SHP77 (cell line): ENCODE measurements around the gene ATP6V0A1.
"Not testable (repeated sequence)": the region's sequence is repeated elsewhere in the genome, so short reads cannot be mapped to it uniquely, and the experiment has no call there.

ENCODE experiments used
- DNase-seq, 2 experiments: peaks; one replicate each; lab custom pipeline; 2025; lab: John Stamatoyannopoulos, UW

ATP6V0A1 gene

DNA sequence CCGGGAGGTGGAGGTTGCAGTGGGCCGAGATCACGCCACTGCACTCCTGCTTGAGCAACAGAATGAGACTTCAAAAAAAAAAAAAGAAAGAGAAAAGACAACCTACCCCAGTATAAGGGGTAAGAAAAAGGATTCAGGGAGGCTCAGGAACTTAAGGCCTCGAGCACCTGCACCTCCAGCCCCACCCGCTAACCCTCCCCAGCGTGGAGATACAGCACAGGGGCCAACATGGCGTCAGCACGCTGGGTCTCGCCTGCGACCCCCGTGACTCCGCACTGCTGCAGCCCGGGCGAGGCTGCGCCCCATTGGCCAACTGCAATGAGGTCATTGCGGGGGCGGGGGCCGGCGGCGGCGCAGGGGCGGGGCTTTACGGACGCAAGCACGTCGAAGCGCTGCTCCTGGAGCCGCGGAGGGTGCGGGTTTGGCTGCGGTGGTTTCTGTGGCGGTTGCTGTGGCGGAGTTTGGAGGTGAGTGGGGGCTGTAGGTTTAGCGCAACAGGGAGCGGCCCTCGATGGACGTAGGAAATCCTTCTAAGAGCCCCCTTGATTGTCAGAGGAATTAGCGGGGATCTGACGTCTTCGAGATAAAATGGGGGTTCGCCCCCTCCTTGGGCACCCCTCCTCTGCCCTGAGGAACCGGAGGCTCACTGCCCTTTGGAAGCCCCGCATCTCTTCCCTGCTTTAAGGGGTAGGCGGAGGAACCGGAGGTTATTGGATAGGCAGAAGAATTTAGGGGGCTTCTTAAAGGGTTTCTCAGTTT is at the start of gene ATP6V0A1:
Gene ATP6V0A1 (plus strand): TSS at position 382 of the 759 bp plus-strand sequence. CDS start 2,017 bp downstream, outside the sequence.
- DNase-seq, result peak; percentile 81 to 89

DNA sequence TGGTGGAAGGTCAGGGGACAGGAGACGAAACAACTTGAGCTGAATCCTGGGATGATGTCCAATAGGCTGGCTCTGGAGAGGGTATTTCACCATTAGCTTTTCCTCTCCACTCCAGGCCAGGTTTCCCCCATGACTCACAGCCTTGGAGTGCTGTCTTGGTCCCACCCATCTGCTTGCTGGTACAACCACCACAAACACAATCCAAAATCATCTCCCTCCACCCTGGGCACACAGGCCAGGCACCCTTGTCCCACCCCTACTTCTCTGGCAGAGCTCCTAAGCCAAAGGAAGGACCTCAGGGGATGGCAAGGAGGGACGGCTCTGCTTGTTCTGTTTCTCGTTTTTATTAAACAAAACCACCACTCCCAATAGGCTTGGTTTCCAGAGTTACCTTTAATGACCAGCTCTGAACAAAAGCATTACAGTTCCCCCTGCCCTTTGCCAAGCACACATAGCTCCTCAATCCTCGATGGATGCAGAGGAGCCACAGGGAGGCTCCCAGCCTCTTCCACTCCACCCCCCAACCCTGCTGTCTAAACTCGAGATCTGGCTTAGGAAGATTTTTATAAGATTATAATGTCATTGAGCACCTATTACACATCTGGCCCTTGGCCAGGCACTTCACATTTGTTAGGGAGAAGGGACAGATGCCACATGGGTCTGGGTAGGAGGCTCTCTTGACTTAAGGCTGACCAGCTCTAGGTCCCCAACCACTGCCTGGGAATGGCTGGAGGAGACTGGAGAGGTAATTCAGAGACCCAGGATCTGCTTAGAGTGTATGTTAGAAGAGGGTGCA is 49.0 kb upstream of the ATP6V0A1 start:
- DNase-seq, result no peak

DNA sequence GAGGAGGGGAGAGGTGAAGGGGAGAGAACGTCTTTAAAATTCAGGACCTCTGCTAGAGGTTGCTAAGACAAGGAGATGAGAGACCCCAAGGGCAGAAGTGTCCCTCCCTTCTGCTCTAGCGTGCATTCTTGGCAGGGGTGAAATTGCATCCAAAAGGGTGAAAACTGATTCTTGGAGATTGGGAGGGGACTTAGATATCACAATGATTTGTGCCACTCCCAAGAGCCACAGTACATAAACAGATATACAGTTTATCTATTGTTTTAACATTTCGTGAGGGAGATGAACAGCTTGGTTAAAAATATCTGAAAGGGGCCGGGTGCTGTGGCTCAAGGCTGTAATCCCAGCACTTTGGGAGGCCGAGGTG is 48.4 kb upstream of the ATP6V0A1 start:
- DNase-seq, result no peak

DNA sequence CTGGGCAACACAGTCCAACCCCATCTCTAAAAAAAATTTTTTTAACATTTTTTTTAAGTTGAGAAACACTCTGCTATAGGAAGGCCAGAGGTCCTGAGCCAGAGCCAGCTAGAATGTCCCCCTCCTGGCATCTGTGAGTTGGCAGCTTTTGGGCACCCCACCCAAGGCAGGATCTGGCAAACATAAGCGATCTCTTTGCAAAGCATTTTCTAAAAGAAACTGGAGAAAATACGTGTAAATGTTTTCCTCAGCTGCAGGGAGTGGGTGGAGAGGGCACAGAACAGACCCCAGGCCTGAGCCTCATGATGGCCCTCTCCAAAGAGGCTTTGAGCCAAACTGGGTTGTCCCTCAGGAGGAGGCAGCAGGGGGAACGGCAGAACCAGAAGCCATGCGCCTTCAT is 47.3 kb upstream of the ATP6V0A1 start:
- no peak for DNase-seq

DNA sequence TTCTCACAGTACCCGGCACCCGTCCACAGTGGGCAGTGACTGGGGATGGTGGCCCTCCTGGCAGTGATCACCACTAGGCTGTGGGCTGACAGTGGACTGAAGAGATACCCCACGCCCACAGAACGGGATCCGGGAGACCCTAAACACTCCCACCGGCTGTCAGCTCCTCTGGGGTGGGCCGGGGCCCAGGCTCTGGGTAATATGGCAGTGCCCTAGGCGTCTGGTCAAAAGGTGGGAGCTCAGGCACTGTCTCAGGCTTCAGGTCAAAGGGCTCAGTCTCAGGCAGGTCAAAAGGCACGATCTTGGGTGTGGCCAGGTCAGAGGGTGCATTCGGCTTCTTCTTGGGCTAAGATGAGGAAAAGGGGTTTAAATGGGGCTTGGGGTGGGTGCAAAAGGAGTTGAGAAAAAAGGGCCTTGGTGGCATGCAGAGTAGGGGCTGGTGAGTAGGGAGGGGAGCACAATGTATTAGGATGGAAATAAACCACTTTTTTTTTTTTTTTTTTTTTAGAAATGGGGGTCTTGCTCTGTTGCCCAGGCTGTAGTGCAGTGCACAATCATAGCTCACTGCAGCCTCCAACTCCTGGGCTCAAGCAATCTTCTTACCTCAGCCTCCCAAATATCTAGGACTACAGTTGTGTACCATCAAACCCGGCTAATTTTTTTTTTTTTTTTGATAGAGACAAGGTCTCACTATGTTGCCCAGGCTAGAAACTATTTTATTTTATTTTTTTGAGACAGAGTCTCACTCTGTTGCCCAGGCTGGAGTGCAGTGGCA is 46.6 kb upstream of the ATP6V0A1 start:
- no peak for DNase-seq

DNA sequence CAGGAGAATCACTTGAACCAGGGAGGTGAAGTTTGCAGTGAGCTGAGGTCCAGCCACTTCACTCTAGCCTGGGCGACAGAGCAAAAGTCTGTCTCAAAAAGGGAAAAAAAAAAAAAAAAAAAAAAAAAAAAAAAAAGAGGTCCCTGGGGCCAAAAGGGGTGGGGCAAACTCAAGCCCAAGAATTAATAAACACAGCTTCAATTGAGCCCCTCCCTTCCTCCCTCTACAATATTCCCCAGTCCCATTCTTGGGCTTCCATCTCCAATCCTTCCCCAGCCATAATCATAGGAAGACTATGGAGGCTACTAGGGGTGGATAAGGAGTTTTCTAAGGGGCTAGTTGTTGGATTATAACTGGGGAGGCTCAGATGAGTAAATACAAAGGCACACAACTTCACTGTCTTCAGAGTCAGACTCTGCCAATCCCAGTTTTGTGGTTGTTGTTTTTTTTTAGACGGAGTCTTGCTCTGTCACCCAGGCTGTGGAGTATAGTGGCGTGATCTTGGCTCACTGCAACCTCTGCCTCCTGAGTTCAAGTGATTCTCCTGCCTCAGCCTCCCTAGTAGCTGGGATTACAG is 45.1 kb upstream of the ATP6V0A1 start:
- DNase-seq, result no peak

DNA sequence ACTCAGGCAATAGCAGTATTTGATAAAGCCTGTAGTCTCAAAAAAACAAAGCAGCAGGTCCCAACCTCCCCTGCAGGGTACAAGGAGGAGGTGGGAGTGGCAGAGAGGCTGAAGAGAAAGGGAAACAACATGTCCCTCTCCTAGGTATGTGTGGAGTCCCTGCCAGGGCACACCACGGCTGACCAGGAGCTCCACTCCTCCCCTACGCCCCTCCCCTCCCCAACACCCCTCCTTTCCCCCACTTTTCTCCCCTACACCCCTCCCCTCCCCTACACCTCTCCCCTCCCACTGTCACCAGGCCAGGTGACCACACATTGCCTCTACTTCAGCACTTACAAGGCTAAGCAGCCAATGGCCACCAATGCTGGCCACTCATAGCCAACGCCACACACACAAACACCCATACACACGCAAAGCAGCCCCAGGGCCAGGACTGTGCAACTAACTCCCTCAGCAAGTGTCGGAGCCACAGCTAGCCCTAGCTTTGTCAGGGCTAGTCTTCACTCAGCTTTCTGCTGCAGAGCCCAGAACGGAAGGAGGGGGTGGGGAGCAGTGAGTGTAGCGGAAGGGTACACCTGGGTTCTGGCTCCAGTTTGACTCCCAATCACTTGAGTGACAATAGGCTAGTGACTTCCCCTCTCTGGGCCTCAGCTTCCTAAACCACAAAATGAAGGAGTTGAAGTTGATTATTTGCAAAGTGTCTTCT is 43.8 kb upstream of the ATP6V0A1 start:
- no peak for DNase-seq

DNA sequence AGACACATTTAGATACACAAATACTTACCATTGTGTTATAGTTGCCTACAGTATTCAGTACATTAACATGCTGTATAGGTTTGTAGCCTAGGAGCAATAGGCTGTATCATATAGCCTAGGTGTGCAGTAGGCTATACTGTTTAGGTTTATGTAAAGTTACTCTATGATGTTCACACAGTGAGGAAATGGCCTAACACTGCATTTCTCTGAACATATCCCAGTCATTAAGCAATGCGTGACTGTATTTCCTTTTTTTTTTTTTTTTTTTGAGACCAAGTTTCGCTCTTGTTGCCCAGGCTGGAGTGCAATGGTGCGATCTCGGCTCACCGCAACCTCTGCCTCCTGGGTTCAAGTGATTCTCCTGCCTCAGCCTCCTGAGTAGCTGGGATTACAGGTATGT is 40.7 kb upstream of the ATP6V0A1 start:
- DNase-seq, result not testable (repeated sequence)

DNA sequence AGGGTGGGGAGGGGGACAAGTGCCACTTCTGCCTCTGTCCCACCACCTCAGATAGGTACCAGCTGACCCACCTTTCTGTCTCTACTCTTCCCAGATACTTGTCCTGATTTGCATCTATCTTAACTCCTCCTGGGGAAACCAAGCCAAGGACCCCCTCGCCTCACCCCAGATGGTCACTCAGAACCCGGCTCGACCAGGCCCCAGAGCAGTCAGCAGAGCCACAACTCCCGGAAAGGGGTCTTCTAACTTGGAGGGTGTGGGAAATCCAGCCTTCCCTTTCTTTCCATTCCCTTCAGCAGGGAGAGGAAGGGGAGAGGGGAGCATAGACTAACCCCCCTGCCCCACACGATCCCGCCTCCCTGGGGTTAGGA is 37.6 kb upstream of the ATP6V0A1 start:
- no peak for DNase-seq

DNA sequence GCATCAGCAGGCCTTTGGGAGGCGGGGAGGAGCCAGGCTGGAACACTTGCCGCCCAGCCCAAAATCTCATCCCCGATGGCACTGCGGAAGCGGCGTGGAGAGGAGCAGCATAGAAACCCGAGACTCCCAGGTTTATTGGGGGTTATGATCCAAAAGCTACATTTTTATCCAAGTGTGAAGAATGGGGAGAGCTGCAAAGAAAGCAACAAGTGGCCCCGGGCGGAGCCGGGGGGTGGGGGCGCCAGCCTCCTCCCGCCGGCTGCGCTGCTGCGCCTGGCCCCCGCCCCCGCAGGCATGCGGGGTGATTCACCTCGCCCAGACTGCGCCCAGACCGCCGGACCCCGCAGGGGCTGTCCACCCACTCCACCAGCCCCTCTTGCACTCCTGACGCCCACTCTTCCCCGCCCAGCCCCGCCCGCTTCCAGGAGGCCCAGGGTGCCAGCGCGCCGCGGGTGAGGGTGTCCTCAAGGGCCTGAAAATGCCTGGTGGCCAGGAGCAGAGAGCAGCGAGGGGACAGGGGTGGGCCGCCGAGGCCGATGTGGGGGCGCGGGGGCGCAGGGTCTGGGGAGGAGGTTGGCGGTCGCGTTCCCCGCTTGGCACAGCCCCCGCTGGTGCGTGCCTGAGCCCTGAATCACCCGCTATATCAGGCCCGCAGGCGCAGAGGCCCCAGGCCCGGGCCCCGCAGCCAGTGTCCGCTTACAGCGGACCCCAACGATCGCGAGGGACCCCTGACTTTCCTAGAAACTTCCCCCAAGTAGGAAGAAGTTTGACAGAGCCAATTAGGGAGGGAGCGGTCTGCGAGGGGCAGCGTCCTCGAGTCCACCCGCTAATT is 37.0 kb upstream of the ATP6V0A1 start:
- no peak for DNase-seq

DNA sequence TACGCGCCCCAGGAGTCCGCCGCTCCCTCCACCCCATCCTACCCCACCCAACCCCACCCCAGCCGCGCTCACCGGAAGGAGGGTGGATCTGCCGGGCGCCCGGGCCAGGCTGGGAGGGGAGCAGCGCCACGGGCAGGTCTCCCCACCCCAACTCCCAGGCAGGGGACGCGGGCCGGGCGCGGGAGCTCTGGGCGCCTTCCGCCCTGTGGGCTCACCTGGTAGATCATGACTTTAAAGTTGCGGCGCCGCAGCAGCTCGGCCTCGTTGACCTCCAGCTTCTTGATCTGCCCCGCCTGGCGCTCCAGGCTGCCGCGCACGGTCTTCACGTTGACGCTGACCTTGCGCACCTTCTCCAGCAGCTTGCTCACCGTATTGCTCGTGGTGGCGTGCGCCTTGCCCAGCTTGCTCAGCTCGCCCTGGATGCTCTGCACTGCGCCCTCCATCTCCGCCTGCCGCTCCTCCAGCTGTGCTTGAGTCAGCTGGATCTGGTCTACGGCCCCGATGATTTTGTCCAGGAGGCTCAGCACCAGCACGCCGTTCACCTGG is 36.2 kb upstream of the ATP6V0A1 start:
- DNase-seq, result no peak

DNA sequence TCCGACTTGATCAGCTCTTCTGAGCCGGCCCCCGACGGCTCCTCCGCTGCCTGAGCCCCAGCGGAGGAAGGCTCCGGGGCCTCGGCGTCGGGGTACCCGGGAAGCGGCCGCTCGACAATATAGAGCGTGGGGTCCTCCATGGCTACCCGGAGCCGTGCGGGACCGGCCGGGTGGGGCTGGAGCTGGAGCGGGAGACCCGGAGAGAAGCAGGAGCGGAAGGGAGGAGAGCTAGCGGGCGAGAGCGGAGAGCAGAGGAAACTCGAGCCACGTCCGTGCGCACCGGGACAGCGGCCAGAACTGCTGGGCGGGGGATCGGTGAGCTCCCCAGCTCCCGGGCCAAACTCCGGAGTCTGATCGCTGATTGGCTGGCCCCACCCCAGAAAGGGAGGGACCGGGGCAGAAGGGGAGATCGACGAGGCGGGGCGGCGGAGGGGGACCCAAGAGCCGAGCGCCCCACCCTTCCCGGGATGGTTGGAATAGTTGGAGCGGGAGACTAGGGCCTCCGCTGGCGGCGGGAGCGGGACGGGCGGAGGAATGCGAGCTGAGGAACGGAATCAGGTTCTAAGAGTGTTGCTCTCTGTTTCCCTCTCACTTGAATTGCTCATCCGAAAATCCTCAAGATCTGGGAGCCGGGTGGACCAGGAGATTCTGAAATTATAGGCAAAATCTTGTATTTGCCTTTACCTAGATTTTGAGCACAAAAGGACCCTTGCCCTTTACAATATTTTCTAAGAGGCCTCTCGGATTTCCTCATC is 35.5 kb upstream of the ATP6V0A1 start, which contains the start of gene CAVIN1:
Gene CAVIN1 (minus strand): TSS at position 299 of the 755 bp plus-strand sequence. CDS start 159 bp downstream, at position 140.
- no peak for DNase-seq

DNA sequence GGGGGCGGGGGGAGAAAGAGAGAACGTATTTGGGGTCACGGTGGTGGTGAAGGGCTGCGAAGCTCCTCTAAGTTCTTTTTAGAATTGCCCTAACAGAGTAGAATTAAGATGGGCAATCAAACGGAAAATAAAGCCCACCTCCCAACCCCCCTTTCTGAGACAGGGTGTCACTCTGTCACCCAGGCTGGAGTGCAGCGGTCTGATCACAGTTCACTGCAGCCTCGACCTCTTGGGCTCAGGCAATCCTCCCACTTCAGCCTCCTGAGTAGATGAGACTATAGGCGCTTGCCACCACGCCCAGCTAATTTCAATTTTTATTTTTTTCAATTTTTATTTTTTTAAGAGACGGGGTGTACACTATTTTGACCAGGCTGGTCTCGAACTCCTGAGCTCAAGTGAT is 34.9 kb upstream of the ATP6V0A1 start:
- DNase-seq, result no peak

DNA sequence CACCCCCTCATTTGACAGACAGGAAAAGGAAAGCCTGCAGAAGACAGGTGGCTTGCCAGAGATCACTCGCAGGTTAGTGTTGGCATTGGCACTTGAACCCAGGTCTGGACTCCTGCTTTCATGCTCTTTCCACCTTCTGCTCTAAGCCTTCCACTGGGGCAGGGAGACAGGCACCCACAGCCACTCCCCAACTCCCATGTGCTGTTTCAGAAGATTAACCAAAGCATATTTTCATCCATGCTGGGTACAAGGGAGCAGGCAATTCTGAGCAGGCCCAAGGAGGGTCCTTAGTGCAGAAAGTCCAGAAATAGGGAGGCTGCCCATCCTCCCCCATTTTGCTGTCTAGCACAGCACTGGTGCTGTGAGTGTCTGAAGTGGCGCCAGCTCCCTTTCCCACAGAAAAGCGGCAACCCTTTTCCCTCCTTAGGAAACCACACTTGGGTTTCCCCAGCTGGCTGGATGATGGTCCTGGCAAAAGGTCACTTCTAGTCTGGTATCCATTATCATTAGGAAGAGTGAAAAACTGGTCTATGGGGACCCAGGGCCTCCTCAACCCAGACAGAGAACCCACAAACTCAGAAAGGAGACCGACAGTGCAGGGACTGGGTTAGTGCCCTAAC is 33.6 kb upstream of the ATP6V0A1 start:
- DNase-seq, result no peak

DNA sequence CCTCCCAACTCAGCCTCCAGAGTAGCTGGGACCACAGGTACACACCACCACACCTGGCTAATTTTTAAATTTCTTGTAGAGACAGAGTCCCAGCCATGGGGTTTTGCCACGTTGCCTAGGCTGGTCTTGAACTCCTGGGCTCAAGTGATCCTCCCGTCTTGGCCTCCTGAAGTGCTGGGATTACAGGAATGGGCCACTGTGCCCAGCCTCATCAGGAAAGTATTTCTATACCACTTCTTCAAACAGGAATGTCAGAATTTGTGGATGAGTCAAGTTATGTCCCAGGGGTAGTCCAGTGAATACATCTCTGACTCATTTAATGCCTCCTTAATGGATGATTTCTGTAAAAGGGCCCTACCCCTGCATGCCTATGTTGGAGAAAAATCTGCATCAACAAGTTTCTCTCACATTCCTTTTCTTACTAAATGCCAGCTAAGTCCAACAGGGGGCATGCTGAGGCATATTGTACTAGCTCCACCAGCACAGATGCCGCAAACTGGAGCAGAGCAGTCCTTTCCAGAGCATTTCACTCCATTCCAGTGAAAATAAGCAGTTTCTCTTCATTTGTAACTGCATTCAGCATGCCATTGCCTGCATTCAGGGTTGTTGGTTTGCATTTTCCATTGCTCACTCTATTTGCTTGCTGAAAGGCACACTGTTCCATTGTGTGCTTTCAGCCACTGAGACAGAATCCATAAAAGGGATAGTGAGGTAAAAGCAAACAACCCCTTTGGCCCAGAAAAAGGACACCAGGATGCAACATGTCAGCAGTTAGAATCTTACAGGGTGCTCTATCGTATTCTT is 30.3 kb upstream of the ATP6V0A1 start:
- DNase-seq, result peak; percentile 24 to 50

DNA sequence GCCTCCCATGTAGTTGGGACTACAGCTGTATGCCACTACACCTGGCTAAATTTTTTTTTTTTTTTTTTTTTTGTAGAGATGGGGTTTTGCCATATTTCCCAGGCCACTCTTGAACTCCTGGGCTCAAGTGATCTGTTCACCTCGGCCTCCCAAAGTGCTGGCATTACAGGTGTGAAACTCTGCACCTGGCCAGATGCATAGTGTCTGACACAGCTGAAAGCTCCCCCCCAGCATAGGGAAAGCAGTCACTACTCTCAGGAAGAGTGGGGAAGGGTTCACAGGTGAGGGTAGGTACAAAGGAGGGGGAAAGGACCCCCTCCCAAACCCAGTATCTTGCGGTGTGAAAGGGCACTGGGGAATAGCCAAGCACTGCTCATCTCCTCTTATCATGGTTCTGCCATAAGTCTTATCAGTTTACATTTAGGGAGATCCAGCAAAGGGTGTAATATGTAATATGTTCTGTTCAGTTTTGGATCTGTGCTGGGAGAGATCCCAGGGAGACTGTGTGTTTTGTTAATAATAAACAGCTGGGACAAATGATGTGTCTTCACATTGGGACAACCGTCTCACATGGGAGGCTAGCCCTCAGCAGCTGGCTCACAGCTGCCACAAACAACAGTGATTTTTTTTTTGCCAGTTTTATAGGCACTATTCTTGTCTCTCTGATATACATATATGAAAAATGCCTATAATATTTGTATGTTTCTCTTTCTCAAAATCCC is 28.8 kb upstream of the ATP6V0A1 start:
- DNase-seq, result no peak

DNA sequence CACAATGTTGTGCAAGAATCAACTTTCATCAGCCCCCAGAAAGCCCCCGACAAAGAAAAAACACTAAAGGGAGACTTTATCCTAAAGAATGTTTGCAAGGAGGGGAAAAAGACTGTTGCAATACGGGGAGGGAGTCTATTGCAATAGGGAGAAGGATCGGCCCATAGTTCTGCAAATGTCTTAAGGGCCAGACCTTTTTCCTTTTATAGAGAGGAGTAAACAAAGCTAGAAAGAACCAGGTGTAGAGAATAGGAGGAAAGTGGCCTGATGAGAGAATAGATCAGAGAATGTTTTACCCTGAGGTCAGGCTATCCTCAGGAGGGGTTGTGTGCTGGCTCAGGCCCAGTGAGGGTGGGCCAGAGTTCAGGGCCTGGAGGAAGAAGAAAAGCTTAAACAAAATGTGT is 26.9 kb upstream of the ATP6V0A1 start:
- no peak for DNase-seq

DNA sequence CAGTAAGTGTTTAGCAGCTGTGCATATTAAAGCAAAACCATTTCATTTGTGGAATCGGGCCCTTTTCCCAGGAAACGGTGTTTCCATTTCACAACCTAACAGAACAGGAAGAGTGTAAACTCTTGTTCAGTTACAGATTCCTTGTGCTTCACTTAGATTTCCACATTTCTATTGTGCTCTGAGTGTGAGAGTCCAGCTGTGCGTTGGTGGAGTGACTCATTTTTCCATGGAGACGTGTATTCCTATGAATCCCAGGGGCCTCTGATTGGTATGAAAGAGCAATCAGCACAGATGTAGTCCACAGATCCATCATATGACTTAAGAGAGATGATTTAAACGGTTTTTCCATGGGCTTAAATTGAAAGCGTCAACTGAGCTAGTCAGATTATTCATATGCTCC is 22.3 kb upstream of the ATP6V0A1 start:
- no peak for DNase-seq
